Central memory CD4-positive, alpha-beta T cell (primary cell): Measurements from ENCODE around the gene WIPF1.

Experiments used
- DNase-seq: peaks from one replicate; pipeline ENCODE4 v3.0.0; 2022

Gene WIPF1

DNA sequence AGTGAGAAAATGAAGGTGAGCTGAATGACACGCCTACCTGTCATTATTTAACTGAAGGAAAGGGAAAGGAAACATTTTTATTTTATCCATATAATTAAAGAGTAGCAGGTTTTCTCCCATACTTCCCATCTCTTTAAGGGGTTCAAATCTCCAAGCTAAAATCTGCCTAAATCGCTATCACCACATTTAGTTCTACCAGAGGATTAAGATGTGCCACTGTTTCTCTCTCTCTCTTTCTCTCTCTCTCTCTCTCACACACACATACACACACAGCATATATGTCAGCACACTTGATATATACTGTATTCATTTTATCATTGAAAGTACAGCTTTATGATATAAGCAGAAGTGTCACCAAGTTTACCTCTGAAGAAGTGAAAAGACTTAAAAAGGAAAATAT, 3.1 kb downstream of the WIPF1 start:
- peak; percentile 40 for DNase-seq

DNA sequence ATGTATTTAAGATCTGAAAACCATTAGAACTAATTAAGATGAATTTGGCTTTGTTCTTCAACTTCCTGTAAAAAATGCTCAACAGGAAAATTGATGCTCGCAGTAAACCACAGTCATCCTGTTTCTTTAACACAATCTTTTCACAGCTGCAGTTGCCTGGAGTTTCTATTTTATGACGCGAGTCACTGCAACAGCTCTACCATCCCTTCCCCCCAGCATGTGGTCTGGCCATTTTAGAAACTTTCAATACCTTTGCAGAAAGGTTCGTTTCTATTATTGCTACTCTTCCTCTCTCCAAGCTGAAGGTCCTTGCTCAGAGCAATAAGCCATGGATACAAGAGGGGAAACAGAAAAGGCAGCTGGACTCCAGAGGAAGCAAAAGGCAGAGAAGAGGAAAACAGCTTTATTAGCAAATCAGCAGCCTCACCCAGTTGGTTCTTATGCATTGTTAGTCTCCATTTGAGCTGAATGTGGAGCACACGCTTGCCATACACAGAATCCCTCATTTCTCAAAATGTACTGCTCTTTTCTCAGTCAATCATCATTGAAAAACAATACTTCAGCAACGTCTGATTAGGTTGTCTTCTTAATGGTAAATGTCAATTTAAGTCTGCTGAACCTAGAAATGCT, 3.9 kb downstream of the WIPF1 start:
- peak; percentile 90 for DNase-seq

- DNase-seq = no peak
Measured at GRCh38 chr2:174593041-174593440, 4.6 kb downstream of the WIPF1 start.

- DNase-seq = no peak
Measured at GRCh38 chr2:174591740-174592139, 5.9 kb downstream of the WIPF1 start.

- no peak for DNase-seq
Measured at GRCh38 chr2:174590928-174591648, 6.5 kb downstream of the WIPF1 start.

DNA sequence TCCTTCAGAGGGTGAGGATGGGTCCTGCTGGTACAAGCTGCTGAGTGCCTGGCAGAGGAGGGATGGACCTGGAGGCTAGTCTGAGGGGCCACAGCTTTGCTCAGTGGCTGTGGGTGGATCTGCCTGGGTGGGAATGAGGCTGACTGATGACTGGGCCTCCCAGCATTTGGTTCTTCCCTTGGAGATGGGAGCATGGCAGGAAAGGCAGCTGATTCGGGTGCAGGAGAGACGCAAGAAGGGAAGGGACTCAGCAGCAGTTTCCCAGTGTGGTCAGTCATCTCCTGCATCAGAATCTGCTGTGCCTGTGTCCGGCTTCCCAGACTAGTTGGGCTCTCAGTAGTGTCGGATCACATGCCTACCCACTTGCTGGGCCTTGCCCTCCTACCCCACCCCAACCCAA, 7.3 kb downstream of the WIPF1 start:
- DNase-seq = no peak

DNA sequence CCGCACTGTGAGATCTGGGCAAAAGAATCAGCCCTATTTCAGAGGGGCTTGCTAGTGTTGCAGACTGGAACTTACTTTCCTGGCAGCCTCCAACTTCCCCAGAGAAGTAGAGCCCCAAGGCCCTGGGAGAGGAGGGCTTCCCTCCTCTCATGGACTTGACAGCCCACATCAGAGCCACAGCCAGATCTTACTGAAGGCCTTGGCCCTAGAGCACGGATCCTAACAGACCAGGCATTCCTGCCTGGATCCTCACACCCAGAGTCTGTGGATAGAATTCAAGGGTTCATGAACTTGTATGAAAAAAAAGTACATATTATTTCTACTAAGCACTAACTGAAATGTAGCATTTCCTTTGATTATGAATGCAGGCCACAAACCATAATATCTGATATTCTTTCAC, 8.3 kb downstream of the WIPF1 start:
- no peak for DNase-seq

GRCh38 chr2:174588463-174588862, 9.1 kb downstream of the WIPF1 start:
- DNase-seq = no peak

DNA sequence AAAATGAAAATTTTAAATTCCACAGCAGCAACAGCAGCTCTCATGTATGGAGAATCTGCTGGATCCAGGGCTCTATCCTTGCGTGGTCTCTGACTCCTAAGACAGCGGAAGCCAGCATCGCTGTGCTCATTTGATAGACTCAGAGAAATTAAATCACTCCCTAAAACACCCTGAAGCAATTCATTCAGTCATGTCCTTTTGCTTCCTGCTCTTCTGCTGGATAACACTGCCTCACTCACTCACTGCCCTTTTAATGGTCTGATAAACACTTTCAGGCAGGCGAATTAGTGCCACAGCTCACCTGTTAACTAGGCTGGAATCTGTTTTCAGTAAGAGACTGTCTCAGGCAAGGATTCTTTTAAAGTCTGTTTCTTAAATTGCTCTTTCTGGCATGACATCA, 10.0 kb downstream of the WIPF1 start:
- DNase-seq = no peak

- DNase-seq = no peak
Measured at GRCh38 chr2:174586418-174587295, 10.9 kb downstream of the WIPF1 start.

DNA sequence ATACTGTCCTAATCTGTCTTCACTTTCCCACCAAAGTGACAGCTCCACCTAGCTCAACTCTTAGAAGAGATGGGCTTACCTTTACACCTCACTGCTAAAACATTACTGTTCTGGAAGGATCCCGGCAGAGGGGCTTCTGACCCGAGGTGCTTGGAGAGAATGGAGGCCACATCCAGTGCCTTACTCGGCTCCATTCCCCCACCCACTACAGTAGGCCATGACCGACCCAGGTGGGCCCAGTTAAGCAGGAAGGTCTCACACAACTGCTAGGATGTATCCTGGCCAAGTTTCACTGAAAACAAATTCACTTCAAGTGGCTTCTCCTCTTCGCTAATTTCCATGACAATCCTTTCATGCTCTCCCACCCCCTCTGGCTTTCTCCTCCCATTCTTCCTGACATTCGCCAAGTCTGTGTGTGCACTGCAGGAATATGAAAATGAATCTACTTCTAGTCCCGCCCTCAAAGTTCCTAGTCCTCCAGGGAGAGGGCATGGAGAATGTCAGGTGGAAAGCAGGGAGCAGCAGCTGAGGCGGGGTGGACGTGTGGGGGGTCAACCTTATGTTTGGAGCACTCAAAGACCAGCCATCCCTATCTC, 11.8 kb downstream of the WIPF1 start:
- no peak for DNase-seq

DNA sequence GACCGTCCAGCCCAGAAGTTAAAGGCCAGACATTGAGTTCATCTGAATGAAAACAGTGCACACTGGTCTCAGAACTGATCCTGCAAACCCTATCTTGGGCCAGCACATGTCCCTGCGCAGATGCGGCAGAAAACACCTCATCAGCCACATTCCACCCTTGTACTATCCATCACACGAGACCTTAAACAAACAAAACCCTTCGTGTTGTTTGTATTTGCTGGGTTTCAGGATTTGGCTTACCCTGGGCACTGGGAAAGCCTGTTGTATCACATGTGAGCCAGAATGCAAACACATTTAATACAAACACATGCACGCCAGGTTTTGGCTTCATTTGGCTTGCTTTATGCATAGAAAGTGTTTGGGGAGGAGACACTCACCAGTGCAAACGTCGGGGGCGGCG, 12.5 kb downstream of the WIPF1 start:
- no peak for DNase-seq

DNA sequence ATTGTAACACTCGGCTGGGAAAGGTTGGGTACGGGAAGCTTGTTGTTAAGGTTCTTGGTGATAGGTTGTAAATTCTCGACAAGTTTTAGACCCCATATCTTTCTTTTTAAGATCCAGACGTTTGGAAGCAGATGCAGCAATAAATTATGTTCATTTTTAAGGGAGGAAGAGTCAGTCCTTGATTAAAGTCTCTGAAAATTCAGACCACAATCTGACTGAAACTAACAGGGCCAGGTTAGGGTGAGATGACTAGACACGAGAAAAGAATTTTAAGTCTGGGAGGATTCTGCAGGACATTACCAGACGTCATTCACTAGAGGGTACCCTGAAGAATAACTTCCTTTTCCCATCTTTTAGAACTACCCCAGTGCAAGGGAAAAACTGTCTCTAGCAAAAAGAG, 16.1 kb downstream of the WIPF1 start:
- DNase-seq = no peak

- DNase-seq = no peak
Measured at GRCh38 chr2:174580951-174581350, 16.7 kb downstream of the WIPF1 start.

- DNase-seq = peak; percentile 59
Measured at GRCh38 chr2:174577967-174578589, 19.5 kb downstream of the WIPF1 start.

GRCh38 chr2:174575124-174575776, 22.4 kb downstream of the WIPF1 start:
- no peak for DNase-seq

- DNase-seq = no peak
Measured at GRCh38 chr2:174574657-174575056, 22.9 kb downstream of the WIPF1 start.

DNA sequence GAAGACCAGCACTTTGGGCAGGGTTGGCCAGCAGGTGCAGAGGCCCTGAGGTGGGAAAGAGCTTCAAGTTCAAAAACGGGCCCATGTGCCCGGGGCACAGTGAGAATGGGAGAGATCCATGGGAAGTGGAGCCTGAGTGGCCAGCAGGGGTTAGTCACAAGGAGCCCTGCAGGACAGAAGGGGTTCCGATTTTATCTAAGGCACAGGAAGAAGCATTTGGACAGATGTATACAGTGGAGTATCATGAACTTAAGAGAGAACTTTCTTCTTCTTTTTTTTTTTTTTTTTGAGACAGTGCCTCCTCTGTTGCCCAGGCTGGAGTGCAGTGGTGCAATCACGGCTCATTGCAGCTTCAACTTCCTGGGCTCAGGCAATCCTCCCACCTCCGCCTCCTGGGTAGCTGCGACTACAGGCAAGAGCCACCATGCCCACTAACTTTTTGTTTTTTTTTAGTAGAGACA, 24.0 kb downstream of the WIPF1 start:
- DNase-seq = peak; percentile 46

GRCh38 chr2:174572556-174572955, 25.0 kb downstream of the WIPF1 start:
- no peak for DNase-seq

GRCh38 chr2:174571669-174572323, 25.8 kb downstream of the WIPF1 start:
- DNase-seq = no peak

- DNase-seq = no peak
Measured at GRCh38 chr2:174570318-174570958, 27.2 kb downstream of the WIPF1 start.
